Loucy (cell line): Measurements from ENCODE around the gene RCL1.

Source experiments
- EZH2phosphoT487 ChIP-seq: fragments of 200-600 bp; IDR thresholded peaks from 2 replicates; pipeline ENCODE4 v1.6.1; 2018; ENCODE audit warnings: antibody characterized with exemption, mild to moderate bottlenecking, moderate library complexity, borderline replicate concordance
- TF ChIP-seq, protein P1 (sequence below): fragments of 200-600 bp; sonication (generic); conservative IDR thresholded peaks from 2 replicates; pipeline ENCODE4 v1.5.1; 2014; ENCODE audit warnings: mild to moderate bottlenecking, antibody characterized with exemption, low read length

DNA sequence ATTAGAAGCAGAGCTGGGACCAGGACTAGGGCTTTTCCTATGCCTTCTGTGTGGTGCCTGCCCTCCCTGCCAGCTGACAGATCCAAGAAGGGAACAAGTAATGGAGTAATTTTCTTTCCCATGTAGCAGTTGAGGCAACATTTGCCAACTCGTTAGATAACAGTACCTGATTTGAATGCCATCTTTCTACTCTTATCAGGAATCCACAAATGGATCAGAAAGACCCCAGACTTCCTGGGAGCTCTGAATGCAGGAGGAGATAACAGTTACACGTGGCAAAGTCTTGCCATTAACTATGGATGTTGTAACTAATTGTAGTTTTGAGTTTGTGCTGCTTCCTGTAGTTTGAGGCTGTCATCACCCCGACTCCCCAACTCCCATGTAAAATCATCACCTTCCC lies 39.2 kb downstream of the RCL1 start:
- TF ChIP-seq, protein P1, sequence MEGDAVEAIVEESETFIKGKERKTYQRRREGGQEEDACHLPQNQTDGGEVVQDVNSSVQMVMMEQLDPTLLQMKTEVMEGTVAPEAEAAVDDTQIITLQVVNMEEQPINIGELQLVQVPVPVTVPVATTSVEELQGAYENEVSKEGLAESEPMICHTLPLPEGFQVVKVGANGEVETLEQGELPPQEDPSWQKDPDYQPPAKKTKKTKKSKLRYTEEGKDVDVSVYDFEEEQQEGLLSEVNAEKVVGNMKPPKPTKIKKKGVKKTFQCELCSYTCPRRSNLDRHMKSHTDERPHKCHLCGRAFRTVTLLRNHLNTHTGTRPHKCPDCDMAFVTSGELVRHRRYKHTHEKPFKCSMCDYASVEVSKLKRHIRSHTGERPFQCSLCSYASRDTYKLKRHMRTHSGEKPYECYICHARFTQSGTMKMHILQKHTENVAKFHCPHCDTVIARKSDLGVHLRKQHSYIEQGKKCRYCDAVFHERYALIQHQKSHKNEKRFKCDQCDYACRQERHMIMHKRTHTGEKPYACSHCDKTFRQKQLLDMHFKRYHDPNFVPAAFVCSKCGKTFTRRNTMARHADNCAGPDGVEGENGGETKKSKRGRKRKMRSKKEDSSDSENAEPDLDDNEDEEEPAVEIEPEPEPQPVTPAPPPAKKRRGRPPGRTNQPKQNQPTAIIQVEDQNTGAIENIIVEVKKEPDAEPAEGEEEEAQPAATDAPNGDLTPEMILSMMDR = no peak
- no peak for TF ChIP-seq EZH2phosphoT487
